K562 (cell line): ENCODE results near the gene LASP1. TPM values are rescaled to one million over a fixed set of nuclear protein-coding genes. Genes with fewer than 3 reads are reported as not detected.
A peak's percentile ranks its signal among the peaks of the same experiment; 100 is the strongest.

ENCODE experiments used
- ASH1L ChIP-seq: fragments of 450-650 bp; IDR thresholded peaks from 2 replicates; pipeline ENCODE4 v1.6.1; 2018; ENCODE audit warnings: borderline replicate concordance, mild to moderate bottlenecking, low read depth; ENCODE audit not compliant: partially characterized antibody
- COPS2 ChIP-seq: fragments of 450-650 bp; conservative IDR thresholded peaks from 2 replicates; pipeline ENCODE4 v1.6.1; 2016; ENCODE audit warnings: mild to moderate bottlenecking, moderate library complexity
- HNRNPLL ChIP-seq: fragments of 200-400 bp; formaldehyde crosslinking; IDR thresholded peaks from 2 replicates; pipeline ENCODE4 v1.6.1; 2017; ENCODE audit warnings: low read length, low read depth, mild to moderate bottlenecking; ENCODE audit not compliant: poor library complexity, severe bottlenecking
- KDM4B ChIP-seq, 2 experiments: fragments of 450-650 bp in 1 of 2; sonication (generic) in 1 of 2; IDR thresholded peaks; 2 replicates each; pipeline ENCODE4 v1.6.1; 2016 to 2017; ENCODE audit warnings: borderline replicate concordance in 2 of 2, antibody characterized with exemption in 1 of 2, low read depth in 1 of 2, mild to moderate bottlenecking in 1 of 2
- KLF1 ChIP-seq: fragments of 450-650 bp; IDR thresholded peaks from 2 replicates; pipeline ENCODE4 v1.6.1; 2016; ENCODE audit warnings: missing genetic modification characterization, missing compliant biosample characterization
- NR1H2 ChIP-seq: sonication (generic); formaldehyde crosslinking; IDR thresholded peaks from 2 replicates; pipeline ENCODE4 v1.4.0; 2020; ENCODE audit warnings: mild to moderate bottlenecking, missing genetic modification reagents
- NR4A1 ChIP-seq, 2 experiments: fragments of 250-450 bp in 1 of 2; fragments of 450-650 bp in 1 of 2; sonication (Bioruptor Pico) in 1 of 2; IDR thresholded peaks; 2 replicates each; pipeline versions ENCODE4 v1.4.0 to v1.6.1; 2016 to 2020; ENCODE audit warnings: mild to moderate bottlenecking in 2 of 2, missing compliant biosample characterization in 1 of 2, missing genetic modification characterization in 1 of 2, moderate library complexity in 1 of 2
- RBBP5 ChIP-seq: fragments of 200-600 bp; sonication (generic); IDR thresholded peaks from 2 replicates; pipeline ENCODE4 v1.6.1; 2012; ENCODE audit warnings: borderline replicate concordance, mild to moderate bottlenecking, low read length, control low read depth, inconsistent platforms; ENCODE audit not compliant: insufficient read depth, poor library complexity, severe bottlenecking
- REST ChIP-seq, 2 experiments: fragments of 450-650 bp; formaldehyde crosslinking in 1 of 2; IDR thresholded peaks; 2 replicates each; pipeline versions ENCODE4 v1.4.0 to v1.6.1; 2014 to 2020; ENCODE audit warnings: mild to moderate bottlenecking in 2 of 2, borderline replicate concordance in 1 of 2, low read depth in 1 of 2
- RFX5 ChIP-seq: IDR thresholded peaks from 2 replicates; pipeline ENCODE4 v1.6.1; 2011; ENCODE audit warnings: low read depth, mild to moderate bottlenecking, improper control_type of control experiment, low read length
- SIN3B ChIP-seq: fragments of 450-650 bp; IDR thresholded peaks from 2 replicates; pipeline ENCODE4 v1.6.1; 2017; ENCODE audit warnings: low read depth, mild to moderate bottlenecking, moderate library complexity
- SMAD3 ChIP-seq: fragments of 450-650 bp; formaldehyde crosslinking; conservative IDR thresholded peaks from 2 replicates; pipeline ENCODE4 v1.4.0; 2020; ENCODE audit warnings: mild to moderate bottlenecking
- SOX6 ChIP-seq: fragments of 450-650 bp; IDR thresholded peaks from 2 replicates; pipeline ENCODE4 v1.6.1; 2014; ENCODE audit warnings: mild to moderate bottlenecking
- TARDBP ChIP-seq: fragments of 450-650 bp; IDR thresholded peaks from 2 replicates; pipeline ENCODE4 v1.6.1; 2016
- ZC3H8 ChIP-seq: fragments of 450-650 bp; IDR thresholded peaks from 2 replicates; pipeline ENCODE4 v1.6.1; 2017
- ZNF282 ChIP-seq: sonication (generic); formaldehyde crosslinking; IDR thresholded peaks from 2 replicates; pipeline ENCODE4 v1.8.1; 2023; ENCODE audit warnings: missing genetic modification reagents
- ZNF41 ChIP-seq: fragments of 250-450 bp; sonication (Bioruptor Pico); conservative IDR thresholded peaks from 2 replicates; pipeline ENCODE4 v1.4.0; 2020; ENCODE audit warnings: mild to moderate bottlenecking
- ZNF695 ChIP-seq: fragments of 450-650 bp; formaldehyde crosslinking; IDR thresholded peaks from 2 replicates; pipeline ENCODE4 v1.4.0; 2020; ENCODE audit warnings: mild to moderate bottlenecking, moderate library complexity
- polyA plus RNA-seq, 8 experiments: library from polyadenylated mRNA; depleted of rRNA in 4 of 8; stranded (reverse) in 5 of 8; unstranded in 3 of 8; fragments of >200 nt; fragmentation: Nextera tagmentation in 2 of 8; fragmentation: Illumina TruSeq in 1 of 8; extraction: Ambion mirVana in 2 of 8; extraction: Trizol in 1 of 8; gene quantifications; 2 replicates each; pipeline versions ENCODE4 v1.2.1 to v1.2.3, GENCODE V29; 2011 to 2014; ENCODE audit warnings: inconsistent platforms in 1 of 8, missing spikeins in 1 of 8
- total RNA-seq, 7 experiments: library from RNA; depleted of rRNA in 6 of 7; stranded (reverse); fragments of >200 nt in 6 of 7; fragmentation: Illumina TruSeq in 2 of 7; extraction: Trizol in 2 of 7; gene quantifications; 2 replicates each; pipeline versions ENCODE4 v1.2.1 to v1.2.3, GENCODE V29; 2011 to 2021; ENCODE audit warnings: low replicate concordance in 1 of 7

LASP1 gene
- total and polyA plus RNA-seq, 9 of the 15 experiments (the other 6 are each of a cell fraction or from before 2014, with no cell fraction given) = 23.0 to 125 (median 55.3) TPM

GRCh38 chr17:38853292-38854219, 16.3 kb upstream of the LASP1 start, which contains the start of gene RPL23 (continued):
- TF ChIP-seq ZNF695 (CRISPR knock-in tag) = 0 out of 2 replicates have a peak, but pooled peaks have one; percentile 37
- no peak for TF ChIP-seq ZNF282
- TF ChIP-seq KLF1 = no peak
- no peak for TF ChIP-seq ZNF41 (CRISPR knock-in tag)
- TF ChIP-seq RBBP5 = peak; percentile 97
- TF ChIP-seq NR1H2 (CRISPR knock-in tag) = no peak
- peak; percentile 96 for TF ChIP-seq REST (IDR thresholded peaks at IDR 0.05; ENCODE audit: borderline replicate concordance)
- no peak for TF ChIP-seq REST (CRISPR knock-in tag; IDR thresholded peaks at IDR 0.05; ENCODE audit: low read depth)
- no peak; the same call in 1 of the 2 replicates for TF ChIP-seq NR4A1 (CRISPR knock-in tag; IDR thresholded peaks at IDR 0.05)
- TF ChIP-seq NR4A1 (tag; IDR thresholded peaks at IDR 0.05) = no peak
- TF ChIP-seq ZC3H8 = no peak
- TF ChIP-seq SIN3B = no peak; the same call in none of the 2 replicates
- TF ChIP-seq ASH1L = peak; percentile 31
- no peak; the same call in 1 of the 2 replicates for TF ChIP-seq TARDBP
- TF ChIP-seq COPS2 = no peak
- peak in 1 of 2 experiments; percentile 76; a peak in 1 of 4 replicates for TF ChIP-seq KDM4B (IDR thresholded peaks at IDR 0.05; ENCODE audit: borderline replicate concordance in 2 of 2, low read depth in 1 of 2)
- TF ChIP-seq HNRNPLL = peak; percentile 80
- peak; percentile 62; the same call in 1 of the 2 replicates for TF ChIP-seq RFX5
- TF ChIP-seq SMAD3 (CRISPR knock-in tag) = no peak
- peak; percentile 56; the same call in 1 of the 2 replicates for TF ChIP-seq SOX6
